HG03159 (cell line): Measurements from ENCODE around the gene COX6B2.
"Not testable (repeated sequence)": the region's sequence is repeated elsewhere in the genome, so short reads cannot be mapped to it uniquely, and the experiment has no call there.

Experiments
- ATAC-seq: cut with Tn5 transposase; IDR thresholded peaks from one replicate; pipeline ENCODE4 v1.9.1; 2021; ENCODE audit warnings: mild to moderate bottlenecking, moderate library complexity; ENCODE audit not compliant: unreplicated experiment

Gene COX6B2

GRCh38 chr19:55345101-55345817 lies 9.3 kb downstream of the COX6B2 start:
- no peak for ATAC-seq

- ATAC-seq = no peak
Measured at GRCh38 chr19:55344444-55344843, 10.1 kb downstream of the COX6B2 start.

GRCh38 chr19:55341595-55342531 lies 12.7 kb downstream of the COX6B2 start:
- no peak for ATAC-seq

- no peak for ATAC-seq
Measured at GRCh38 chr19:55341171-55341588, 13.3 kb downstream of the COX6B2 start.

GRCh38 chr19:55340784-55341147 lies 13.8 kb downstream of the COX6B2 start:
- no peak for ATAC-seq

GRCh38 chr19:55339889-55340783 lies 14.4 kb downstream of the COX6B2 start:
- no peak for ATAC-seq

GRCh38 chr19:55339105-55339888 lies 15.2 kb downstream of the COX6B2 start, which contains the start of gene KMT5C:
TSS of gene KMT5C (plus strand) at chr19:55339876. CDS start at chr19:55341937, 2,061 bp downstream.
- ATAC-seq = peak; percentile 80

- ATAC-seq = no peak
Measured at GRCh38 chr19:55336101-55336500, 18.4 kb downstream of the COX6B2 start.

- ATAC-seq = no peak
Measured at GRCh38 chr19:55333870-55334269, 20.6 kb downstream of the COX6B2 start.

GRCh38 chr19:55329791-55330190 lies 24.7 kb downstream of the COX6B2 start:
- not testable (repeated sequence) for ATAC-seq

- not testable (repeated sequence) for ATAC-seq
Measured at GRCh38 chr19:55328774-55329318, 25.7 kb downstream of the COX6B2 start.

GRCh38 chr19:55325172-55325571 lies 29.3 kb downstream of the COX6B2 start, which contains the start of gene TMEM150B:
TSS of gene TMEM150B (minus strand) at chr19:55325341. CDS start at chr19:55321036, 4,305 bp downstream.
- ATAC-seq = no peak

GRCh38 chr19:55324662-55325061 lies 29.9 kb downstream of the COX6B2 start:
- no peak for ATAC-seq

- no peak for ATAC-seq
Measured at GRCh38 chr19:55322204-55322885, 32.2 kb downstream of the COX6B2 start.

GRCh38 chr19:55321466-55322137 lies 32.9 kb downstream of the COX6B2 start:
- no peak for ATAC-seq

- ATAC-seq = no peak
Measured at GRCh38 chr19:55320844-55321419, 33.6 kb downstream of the COX6B2 start.

GRCh38 chr19:55319785-55320184 lies 34.7 kb downstream of the COX6B2 start:
- ATAC-seq = no peak

GRCh38 chr19:55316646-55317045 lies 37.9 kb downstream of the COX6B2 start:
- no peak for ATAC-seq
